B cell (primary cell): ENCODE data around the gene BMP6. TPM values are rescaled to one million over a fixed set of nuclear protein-coding genes. Genes with fewer than 3 reads are reported as not detected.
A peak's percentile ranks its signal among the peaks of the same experiment; 100 is the strongest.

Source experiments
- ATAC-seq: fragments of 200-7000 bp; cut with Tn5 transposase; one replicate; pipeline ENCODE4 v1.10.0; 2021; ENCODE audit warnings: low read depth, mild to moderate bottlenecking, moderate number of reproducible peaks, moderate library complexity
- CTCF ChIA-PET: fragments of 350-600 bp; sonication (Branson Sonifier 250); formaldehyde crosslinking; loops from one replicate; lab custom pipeline; 2021; ENCODE audit warnings: antibody characterized with exemption, inconsistent platforms; lab: Charles Lee
- POLR2A ChIA-PET: fragments of 350-600 bp; sonication (Branson Sonifier 250); formaldehyde crosslinking; loops from one replicate; lab custom pipeline; 2021; ENCODE audit warnings: antibody characterized with exemption; lab: Charles Lee
- DNase-seq: peaks from one replicate; pipeline ENCODE4 v3.0.0; 2013
- H2AFZ ChIP-seq: 2 replicates; pipeline ENCODE4 v1.6.1; 2012; ENCODE audit warnings: mild to moderate bottlenecking, low read depth, low read length; ENCODE audit not compliant: insufficient read depth, poor library complexity, severe bottlenecking
- H3K27ac ChIP-seq, 2 donors: 1 replicate in 1 of 2; 2 replicates in 1 of 2; pipeline ENCODE4 v1.5.1; 2012 to 2013; ENCODE audit warnings: low read length in 2 of 2, mild to moderate bottlenecking in 2 of 2, moderate library complexity in 1 of 2
- H3K27me3 ChIP-seq, 4 experiments: fragments of 200-600 bp in 1 of 4; sonication (generic) in 1 of 4; replicated peaks in 1 of 4; 1 replicate in 2 of 4; 2 replicates in 2 of 4; pipeline versions ENCODE4 v1.6.1 to v1.7.0; 2013 to 2016; ENCODE audit warnings: low read length in 3 of 4, mild to moderate bottlenecking in 2 of 4, mixed read lengths in 1 of 4, moderate library complexity in 1 of 4; ENCODE audit not compliant: insufficient read depth in 4 of 4, control insufficient read depth in 3 of 4; ENCODE audit errors: control extremely low read depth in 1 of 4
- H3K36me3 ChIP-seq, 2 experiments: replicated peaks in 1 of 2; 1 replicate in 1 of 2; 2 replicates in 1 of 2; pipeline versions ENCODE4 v1.6.1 to v1.7.1; 2013; ENCODE audit warnings: low read length in 1 of 2; ENCODE audit not compliant: insufficient read depth in 2 of 2, control insufficient read depth in 1 of 2; ENCODE audit errors: control extremely low read depth in 1 of 2, extremely low read depth in 1 of 2
- H3K4me1 ChIP-seq, 2 donors: fragments of 200-600 bp in 1 of 2; sonication (generic) in 1 of 2; 1 replicate in 1 of 2; 2 replicates in 1 of 2; pipeline versions ENCODE4 v1.5.1 to v1.6.1; 2013 to 2017; ENCODE audit warnings: low read length in 2 of 2; ENCODE audit not compliant: control insufficient read depth in 2 of 2, insufficient read depth in 2 of 2
- H3K4me2 ChIP-seq: replicated peaks from 2 replicates; pipeline ENCODE3; 2012; ENCODE audit warnings: mild to moderate bottlenecking, low read depth, low read length; ENCODE audit not compliant: poor library complexity, severe bottlenecking
- H3K4me3 ChIP-seq, 5 experiments: fragments of 200-600 bp in 1 of 5; sonication (generic) in 1 of 5; 1 replicate in 3 of 5; 2 replicates in 2 of 5; pipeline versions ENCODE4 v1.5.1 to v1.7.0; 2011 to 2016; ENCODE audit warnings: low read length in 4 of 5, mild to moderate bottlenecking in 4 of 5, low read depth in 2 of 5, control low read depth in 1 of 5, moderate library complexity in 1 of 5; ENCODE audit not compliant: insufficient read depth in 1 of 5; ENCODE audit errors: control extremely low read depth in 1 of 5, extremely low read depth in 1 of 5
- H3K79me2 ChIP-seq: fragments of 200-600 bp; sonication (generic); one replicate; pipeline ENCODE4 v1.6.0; 2016; ENCODE audit warnings: low read length; ENCODE audit not compliant: control insufficient read depth, insufficient read depth
- H3K9ac ChIP-seq: fragments of 200-600 bp; sonication (generic); 2 replicates; pipeline ENCODE4 v1.6.1; 2017; ENCODE audit warnings: mild to moderate bottlenecking, low read length, moderate library complexity
- H3K9me3 ChIP-seq, 3 donors: one replicate each; pipeline versions ENCODE4 v1.6.1 to v1.7.1; 2013; ENCODE audit warnings: low read length in 2 of 3; ENCODE audit not compliant: control insufficient read depth in 2 of 3, insufficient read depth in 1 of 3; ENCODE audit errors: control extremely low read depth in 1 of 3
- H4K20me1 ChIP-seq: 2 replicates; pipeline ENCODE4 v1.6.0; 2012; ENCODE audit warnings: mild to moderate bottlenecking, low read length; ENCODE audit not compliant: insufficient read depth, control insufficient read depth, poor library complexity, severe bottlenecking
- H3K27ac Mint-ChIP-seq: one replicate; pipeline ENCODE4 v1.8.0; 2021; ENCODE audit warnings: mixed read lengths
- H3K27me3 Mint-ChIP-seq: one replicate; pipeline ENCODE4 v1.8.0; 2021; ENCODE audit warnings: mixed read lengths
- H3K4me1 Mint-ChIP-seq: one replicate; pipeline ENCODE4 v1.8.0; 2021; ENCODE audit warnings: mixed read lengths
- H3K4me3 Mint-ChIP-seq: one replicate; pipeline ENCODE4 v1.8.0; 2021; ENCODE audit warnings: mixed read lengths
- H3K9me3 Mint-ChIP-seq: one replicate; pipeline ENCODE4 v1.8.0; 2022; ENCODE audit warnings: mixed read lengths; ENCODE audit not compliant: insufficient read depth
- CTCF ChIP-seq: fragments of 200-600 bp; IDR thresholded peaks from one replicate; pipeline ENCODE4 v1.8.0; 2022; ENCODE audit warnings: antibody characterized with exemption, mild to moderate bottlenecking
- EZH2 ChIP-seq: IDR thresholded peaks from 2 replicates; pipeline ENCODE4 v1.6.1; 2012; ENCODE audit warnings: borderline replicate concordance, low read depth, mild to moderate bottlenecking, moderate library complexity, low read length; ENCODE audit not compliant: insufficient read depth, poor library complexity, severe bottlenecking
- WGBS: methylation state at CpG from one replicate; pipeline ENCODE4 v1.1.5; 2013; ENCODE audit warnings: missing lambda C conversion rate; ENCODE audit not compliant: insufficient coverage; 5-methylcytosine and 5-hydroxymethylcytosine counted together
- intact Hi-C: fragments of 100-400 bp; cut with micrococcal nuclease; formaldehyde crosslinking; loops from one replicate; pipeline ENCODE4 v1.10.0; 2022
- polyA plus RNA-seq: library from polyadenylated mRNA; depleted of rRNA; stranded (reverse); fragments of >200 nt; gene quantifications from 2 replicates; pipeline ENCODE4 v1.2.3, GENCODE V29; 2012
- total RNA-seq, 2 donors: library from RNA; stranded (reverse); fragments of 120-200 nt in 1 of 2; gene quantifications; 1 replicate in 1 of 2; 2 replicates in 1 of 2; pipeline versions ENCODE4 v1.2.3 to v1.2.4, GENCODE V29; 2013 to 2022

BMP6 gene
- total and polyA plus RNA-seq, 2 donors (not counting 1 experiment from before 2014, with no cell fraction given), result 0.43 to 2.9 TPM

GRCh38 chr6:7900621-7901020 lies 174.7 kb downstream of the BMP6 start:
- Histone ChIP-seq H3K4me1 (peaks cover 10 to 26% of the 10 kb centered on the region in 2 donors), H3K79me2 (peaks cover 1% of the 10 kb centered on the region), H2AFZ (no peak overlapping the region), H3K36me3 (peaks cover 1 to 86% of the 10 kb centered on the region in 2 experiments), H4K20me1 (peaks cover 27% of the 10 kb centered on the region), H3K9me3 (no peaks in the 10 kb centered on the region), H3K4me2 (peak overlapping the region; percentile 21), H3K9ac (no peak overlapping the region), H3K4me3 (no peak overlapping the region), H3K27me3 (no peaks in the 10 kb centered on the region), H3K27ac (peak overlapping the region; percentile 5 to 8)
- Mint-ChIP-seq H3K27ac (peak overlapping the region; percentile 69), H3K4me1 (peaks cover 40% of the 10 kb centered on the region), H3K9me3 (no peaks in the 10 kb centered on the region), H3K27me3 (no peaks in the 10 kb centered on the region), H3K4me3 (no peak overlapping the region)
- intact Hi-C loops, result no loop called here
- WGBS, result 85% methylated on average over 2 of the region's 2 CpGs
- POLR2A ChIA-PET, result no interaction called here
- ATAC-seq (peak; percentile 63), DNase-seq (peak; percentile 56)
- CTCF ChIA-PET, result interaction anchor here (0.8 to 2.1 kb wide), 2 partner anchors 38 to 92 kb away, joined by 3 to 8 read pairs; no protein-coding TSS in a partner anchor
- no peak for TF ChIP-seq CTCF

- peaks cover 1 to 81% of the 10 kb centered on the region in 2 experiments for H3K36me3 ChIP-seq
- ATAC-seq (no peak), DNase-seq (no peak)
- ChIA-PET CTCF (interaction anchor here (0.8 to 2.1 kb wide), 2 partner anchors 38 to 92 kb away, joined by 3 to 8 read pairs; no protein-coding TSS in a partner anchor), POLR2A (no interaction called here)
- H4K20me1 ChIP-seq, result peaks cover 22% of the 10 kb centered on the region
- intact Hi-C loops, result no loop called here
- no peak overlapping the region for H3K9ac ChIP-seq
- H3K4me1 ChIP-seq, result peaks cover 10 to 26% of the 10 kb centered on the region in 2 donors
- WGBS, result 93% methylated on average over 4 of the region's 9 CpGs
- TF ChIP-seq CTCF (no peak), EZH2 (no peak)
- Mint-ChIP-seq H3K4me3 (no peak overlapping the region), H3K27me3 (no peaks in the 10 kb centered on the region), H3K27ac (peak overlapping the region; percentile 69), H3K4me1 (peaks cover 40% of the 10 kb centered on the region), H3K9me3 (no peaks in the 10 kb centered on the region)
- no peaks in the 10 kb centered on the region for H3K27me3 ChIP-seq
- H3K27ac ChIP-seq, result peak overlapping the region in 1 of 2 donors; percentile 8
- no peak overlapping the region for H3K4me3 ChIP-seq
- peaks cover 2% of the 10 kb centered on the region for H3K79me2 ChIP-seq
- H3K9me3 ChIP-seq, result no peaks in the 10 kb centered on the region
- H2AFZ ChIP-seq, result no peak overlapping the region
- peak overlapping the region; percentile 21 for H3K4me2 ChIP-seq
These were observed 175.2 kb downstream of the BMP6 start for GRCh38 chr6:7901056-7901455.
